GM18499 (cell line): ENCODE measurements around the gene NXPH4.

Experiments
- ATAC-seq: cut with Tn5 transposase; IDR thresholded peaks from one replicate; pipeline ENCODE4 v1.9.1; 2021; ENCODE audit warnings: moderate number of reproducible peaks; ENCODE audit not compliant: insufficient read depth, unreplicated experiment

NXPH4 gene

GRCh38 chr12:57229634-57230380 lies 13.2 kb downstream of the NXPH4 start, which contains the start of gene SHMT2:
Gene SHMT2 (plus strand): TSS chr12:57229711. CDS start chr12:57229779, 68 bp downstream.
- peak; percentile 56 for ATAC-seq

- ATAC-seq: no peak
Measured at GRCh38 chr12:57230381-57231155, 14.0 kb downstream of the NXPH4 start.

- no peak for ATAC-seq
Measured at GRCh38 chr12:57231276-57232021, 14.9 kb downstream of the NXPH4 start.

GRCh38 chr12:57232156-57232756 lies 15.7 kb downstream of the NXPH4 start:
- ATAC-seq: no peak

GRCh38 chr12:57233357-57234232 lies 17.0 kb downstream of the NXPH4 start:
- no peak for ATAC-seq

GRCh38 chr12:57234233-57234570 lies 17.6 kb downstream of the NXPH4 start:
- no peak for ATAC-seq

GRCh38 chr12:57234571-57235016 lies 18.0 kb downstream of the NXPH4 start:
- ATAC-seq: no peak

GRCh38 chr12:57235017-57235727 lies 18.6 kb downstream of the NXPH4 start:
- no peak for ATAC-seq

GRCh38 chr12:57235728-57236131 lies 19.1 kb downstream of the NXPH4 start:
- no peak for ATAC-seq

GRCh38 chr12:57236201-57236924 lies 19.8 kb downstream of the NXPH4 start:
- ATAC-seq: no peak

- ATAC-seq: no peak
Measured at GRCh38 chr12:57236925-57237595, 20.5 kb downstream of the NXPH4 start.

- ATAC-seq: no peak
Measured at GRCh38 chr12:57237596-57237931, 21.0 kb downstream of the NXPH4 start.

- no peak for ATAC-seq
Measured at GRCh38 chr12:57237932-57238853, 21.6 kb downstream of the NXPH4 start.

- ATAC-seq: peak; percentile 26
Measured at GRCh38 chr12:57238854-57239554, 22.4 kb downstream of the NXPH4 start.

GRCh38 chr12:57239587-57240065 lies 23.0 kb downstream of the NXPH4 start:
- no peak for ATAC-seq
